ENCODE results near the gene CSF3R. TPM values are rescaled to one million over a fixed set of nuclear protein-coding genes. Genes with fewer than 3 reads are reported as not detected.

The CSF3R gene
- total and polyA plus RNA-seq, 2 donors (not counting 3 experiments of a cell fraction or from before 2014, with no cell fraction given) = not detected

DNA sequence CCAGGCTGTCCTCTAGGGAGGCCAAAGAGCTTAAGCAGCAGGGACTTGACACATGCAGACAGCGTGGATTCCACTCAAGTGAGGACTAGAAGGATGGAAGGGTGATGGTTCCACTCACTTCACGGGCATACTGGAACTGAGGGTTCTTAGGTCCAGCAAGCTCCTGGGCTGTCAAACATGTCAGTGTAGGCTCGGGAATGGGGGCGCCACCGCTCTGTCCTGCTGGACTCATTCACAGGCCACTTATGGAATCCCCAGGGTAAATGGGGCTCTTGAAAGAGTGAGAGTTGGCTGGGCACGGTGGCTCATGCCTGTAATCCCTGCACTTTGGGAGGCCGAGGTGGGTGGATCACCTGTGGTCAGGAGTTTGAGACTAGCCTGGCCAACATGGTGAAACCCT is 27.7 kb upstream of the CSF3R start:
- dilution Hi-C loops (cut with MboI; ENCODE audit: extremely low pct_ligation_motif_present, low sequenced_read_pairs) = no loop called here
- POLR2A ChIA-PET = no interaction called here
- peaks cover 0 to 1% of the 10 kb centered on the region in 2 experiments for H3K27me3 ChIP-seq (ENCODE audit: control insufficient read depth in 2 of 2, insufficient read depth in 2 of 2, low read length in 2 of 2)
- H3K9me3 ChIP-seq (replicated peaks; ENCODE audit: control insufficient read depth, insufficient read depth, low read length) = no peaks in the 10 kb centered on the region
- H3K27ac ChIP-seq (ENCODE audit: insufficient read depth, low read depth, low read length) = no peak overlapping the region
- no peak for TF ChIP-seq EZH2 (IDR thresholded peaks at IDR 0.05; ENCODE audit: borderline replicate concordance, low read depth, low read length, severe bottlenecking)
- TF ChIP-seq FOS (IDR thresholded peaks at IDR 0.05; ENCODE audit: borderline replicate concordance, insufficient read depth, low read length) = no peak
- TF ChIP-seq, protein P1, sequence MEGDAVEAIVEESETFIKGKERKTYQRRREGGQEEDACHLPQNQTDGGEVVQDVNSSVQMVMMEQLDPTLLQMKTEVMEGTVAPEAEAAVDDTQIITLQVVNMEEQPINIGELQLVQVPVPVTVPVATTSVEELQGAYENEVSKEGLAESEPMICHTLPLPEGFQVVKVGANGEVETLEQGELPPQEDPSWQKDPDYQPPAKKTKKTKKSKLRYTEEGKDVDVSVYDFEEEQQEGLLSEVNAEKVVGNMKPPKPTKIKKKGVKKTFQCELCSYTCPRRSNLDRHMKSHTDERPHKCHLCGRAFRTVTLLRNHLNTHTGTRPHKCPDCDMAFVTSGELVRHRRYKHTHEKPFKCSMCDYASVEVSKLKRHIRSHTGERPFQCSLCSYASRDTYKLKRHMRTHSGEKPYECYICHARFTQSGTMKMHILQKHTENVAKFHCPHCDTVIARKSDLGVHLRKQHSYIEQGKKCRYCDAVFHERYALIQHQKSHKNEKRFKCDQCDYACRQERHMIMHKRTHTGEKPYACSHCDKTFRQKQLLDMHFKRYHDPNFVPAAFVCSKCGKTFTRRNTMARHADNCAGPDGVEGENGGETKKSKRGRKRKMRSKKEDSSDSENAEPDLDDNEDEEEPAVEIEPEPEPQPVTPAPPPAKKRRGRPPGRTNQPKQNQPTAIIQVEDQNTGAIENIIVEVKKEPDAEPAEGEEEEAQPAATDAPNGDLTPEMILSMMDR (IDR thresholded peaks at IDR 0.05; ENCODE audit: extremely low read depth in 1 of 2, insufficient read depth in 1 of 2, low read depth in 1 of 2, low read length in 2 of 2) = no peak
- no peak for TF ChIP-seq GATA2 (IDR thresholded peaks at IDR 0.05; ENCODE audit: insufficient read depth, insufficient read length, low read depth, low read length)
- TF ChIP-seq, protein P2, sequence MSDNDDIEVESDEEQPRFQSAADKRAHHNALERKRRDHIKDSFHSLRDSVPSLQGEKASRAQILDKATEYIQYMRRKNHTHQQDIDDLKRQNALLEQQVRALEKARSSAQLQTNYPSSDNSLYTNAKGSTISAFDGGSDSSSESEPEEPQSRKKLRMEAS (IDR thresholded peaks at IDR 0.05; ENCODE audit: insufficient read depth, insufficient read length) = no peak
- no peak for TF ChIP-seq POLR2A (IDR thresholded peaks at IDR 0.05; ENCODE audit: low read depth, low read length)
- no peak for TF ChIP-seq MYC (IDR thresholded peaks at IDR 0.05; ENCODE audit: low read depth, low read length)
- TF ChIP-seq JUN (IDR thresholded peaks at IDR 0.05; ENCODE audit: borderline replicate concordance, insufficient read depth, insufficient read length, low read depth) = no peak
- no peak for TF ChIP-seq POLR2AphosphoS5 (IDR thresholded peaks at IDR 0.05; ENCODE audit: insufficient read depth, low read depth, low read length)
- H3K4me2 ChIP-seq (ENCODE audit: insufficient read depth, low read length) = no peak overlapping the region
- no peak overlapping the region for H3K4me3 ChIP-seq (replicated peaks in 1 of 3; ENCODE audit: insufficient read depth in 1 of 3, low read depth in 1 of 3, low read length in 3 of 3)
- CTCF ChIA-PET = no interaction called here
- H3K4me1 ChIP-seq (ENCODE audit: control insufficient read depth, extremely low read depth, insufficient read depth, low read length) = no peaks in the 10 kb centered on the region
- H2AFZ ChIP-seq (ENCODE audit: low read depth, low read length) = no peak overlapping the region
- H3K36me3 ChIP-seq (ENCODE audit: control insufficient read depth in 2 of 2, extremely low read depth in 1 of 2, insufficient read depth in 2 of 2, low read length in 2 of 2) = no peaks in the 10 kb centered on the region
- intact Hi-C loops (cut with micrococcal nuclease) = no loop called here
- no peak overlapping the region for H3K9ac ChIP-seq (replicated peaks; ENCODE audit: extremely low read depth, insufficient read depth, low read length)
- DNase-seq (ENCODE audit: low read depth, low spot score) (no peak), FAIRE-seq (no peak)
- no TSS peak for BruUV-seq (replicated peaks)
- no peaks in the 10 kb centered on the region for H3K79me2 ChIP-seq (ENCODE audit: control insufficient read depth, insufficient read depth, low read length)
- H3K9me1 ChIP-seq (replicated peaks; ENCODE audit: control insufficient read depth, extremely low read depth, insufficient read depth, low read length) = no peaks in the 10 kb centered on the region
- no peaks in the 10 kb centered on the region for H4K20me1 ChIP-seq (replicated peaks; ENCODE audit: control insufficient read depth, extremely low read depth, insufficient read depth, low read length)

All from endothelial cell of umbilical vein (primary cell).